ACC112 (cell line): ENCODE data around the gene FLACC1.
A peak's percentile ranks its signal among the peaks of the same experiment; 100 is the strongest.
"Not testable (repeated sequence)": the region's sequence is repeated elsewhere in the genome, so short reads cannot be mapped to it uniquely, and the experiment has no call there.

Experiments used
- H2AFZ ChIP-seq: fragments of 200-600 bp; sonication (generic); one replicate; pipeline ENCODE4 v1.6.0; 2017; ENCODE audit warnings: antibody characterized with exemption, low read length; ENCODE audit not compliant: unreplicated experiment
- H3K27ac ChIP-seq: fragments of 200-600 bp; sonication (generic); 2 replicates; pipeline ENCODE4 v1.5.1; 2014; ENCODE audit warnings: low read depth, mild to moderate bottlenecking, antibody characterized with exemption, low read length, moderate library complexity
- H3K27me3 ChIP-seq: fragments of 200-600 bp; sonication (generic); 2 replicates; pipeline ENCODE4 v1.6.1; 2014; ENCODE audit warnings: mild to moderate bottlenecking, antibody characterized with exemption, low read length, moderate library complexity, mixed read lengths; ENCODE audit not compliant: insufficient read depth
- H3K36me3 ChIP-seq: fragments of 200-600 bp; sonication (generic); 2 replicates; pipeline ENCODE4 v1.6.1; 2016; ENCODE audit warnings: mild to moderate bottlenecking, antibody characterized with exemption, low read length, moderate library complexity, mixed read lengths; ENCODE audit not compliant: insufficient read depth
- H3K4me1 ChIP-seq: fragments of 200-600 bp; sonication (generic); one replicate; pipeline ENCODE4 v1.6.1; 2016; ENCODE audit warnings: low read length, mixed read lengths; ENCODE audit not compliant: insufficient read depth, unreplicated experiment, control insufficient read depth
- H3K4me3 ChIP-seq: fragments of 200-600 bp; sonication (generic); 2 replicates; pipeline ENCODE4 v1.5.1; 2014; ENCODE audit warnings: mild to moderate bottlenecking, low read depth, low read length
- H3K79me2 ChIP-seq: fragments of 200-600 bp; sonication (generic); one replicate; pipeline ENCODE4 v1.6.0; 2016; ENCODE audit warnings: low read length; ENCODE audit not compliant: control insufficient read depth, unreplicated experiment, insufficient read depth

FLACC1 gene

DNA sequence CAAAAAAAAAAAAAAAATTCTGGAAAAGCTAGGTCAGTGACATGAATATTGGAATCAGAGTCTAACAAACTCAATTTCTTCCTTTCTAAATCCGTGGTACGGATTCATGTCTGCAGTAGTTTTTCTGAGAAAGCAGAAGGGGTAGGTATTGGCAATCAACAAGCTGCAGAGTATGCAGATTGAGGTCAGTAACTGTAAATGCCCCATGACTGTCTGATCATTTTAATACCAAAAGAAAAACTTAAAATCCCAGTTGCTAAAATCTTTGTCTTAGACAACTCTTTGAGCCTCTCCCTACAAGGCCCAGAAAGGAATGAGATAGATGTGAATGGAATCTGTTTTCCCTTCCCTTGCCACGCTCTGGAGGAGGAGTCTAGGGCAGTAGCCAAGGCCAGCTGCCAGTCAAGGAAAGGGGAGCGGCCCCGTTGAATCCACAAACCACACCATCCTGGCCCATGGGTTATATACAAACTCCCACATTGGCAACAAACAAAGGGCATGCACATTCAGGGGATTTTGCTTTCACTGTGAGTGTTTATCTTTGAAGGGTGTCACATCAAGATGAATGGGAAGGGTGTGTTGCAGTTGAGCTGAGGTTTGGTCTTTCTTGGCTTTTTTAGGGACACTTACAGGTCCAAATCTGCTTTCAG, 102.9 kb downstream of the FLACC1 start:
- Histone ChIP-seq H3K36me3 (no peaks in the 10 kb centered on the region), H3K27ac (no peak overlapping the region), H3K4me1 (peaks cover 5% of the 10 kb centered on the region), H3K4me3 (no peak overlapping the region), H3K27me3 (no peaks in the 10 kb centered on the region), H3K79me2 (peaks cover 4% of the 10 kb centered on the region), H2AFZ (no peak overlapping the region)

DNA sequence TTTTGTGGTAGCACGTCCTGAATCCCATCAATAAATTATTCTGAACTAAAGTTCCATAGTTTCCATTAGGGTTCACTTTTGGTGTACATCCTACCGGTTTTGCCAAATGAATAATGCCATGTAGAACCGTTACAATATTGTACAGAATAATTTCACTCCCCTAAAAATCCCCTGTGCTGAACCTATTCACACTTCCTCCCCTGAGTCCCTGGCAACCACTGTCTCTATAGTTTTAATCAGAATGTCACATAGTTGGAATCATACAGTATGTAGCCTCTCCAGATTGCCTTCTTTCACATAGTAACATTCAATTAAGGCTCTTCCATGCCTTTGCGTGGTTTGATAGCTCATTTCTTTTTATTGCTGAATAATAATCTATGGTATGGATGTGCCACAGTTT, 106.4 kb downstream of the FLACC1 start:
- no peak overlapping the region for H3K27ac ChIP-seq
- no peaks in the 10 kb centered on the region for H3K4me1 ChIP-seq
- H3K79me2 ChIP-seq, result no peaks in the 10 kb centered on the region

DNA sequence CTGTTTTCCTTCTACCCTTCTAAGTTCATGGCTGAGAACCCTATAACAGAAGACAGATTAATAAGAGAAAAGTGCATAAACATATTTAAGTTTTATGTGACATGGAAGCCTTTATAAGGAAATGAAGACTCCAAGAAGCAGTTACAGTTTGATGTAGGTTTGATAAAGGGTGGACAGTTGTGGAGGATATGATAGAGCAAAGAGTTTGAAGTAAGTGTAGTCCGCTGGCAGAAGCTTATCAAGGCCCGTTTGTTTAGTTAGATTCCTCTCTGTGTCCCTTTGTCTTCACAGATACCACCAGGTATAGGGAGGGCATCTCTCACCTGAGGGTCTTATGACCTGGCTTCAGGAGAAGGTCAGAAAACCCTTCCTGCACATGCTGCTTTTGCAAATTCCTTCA, 107.3 kb downstream of the FLACC1 start:
- Histone ChIP-seq H3K27ac (no peak overlapping the region), H2AFZ (no peak overlapping the region), H3K4me1 (no peaks in the 10 kb centered on the region), H3K79me2 (no peaks in the 10 kb centered on the region), H3K36me3 (no peaks in the 10 kb centered on the region), H3K4me3 (no peak overlapping the region), H3K27me3 (no peaks in the 10 kb centered on the region)

More for the DNA sequence above, 106.4 kb downstream of the FLACC1 start:
- no peak overlapping the region for H3K4me3 ChIP-seq
- H3K36me3 ChIP-seq, result no peaks in the 10 kb centered on the region
- H2AFZ ChIP-seq, result no peak overlapping the region
- H3K27me3 ChIP-seq, result no peaks in the 10 kb centered on the region

DNA sequence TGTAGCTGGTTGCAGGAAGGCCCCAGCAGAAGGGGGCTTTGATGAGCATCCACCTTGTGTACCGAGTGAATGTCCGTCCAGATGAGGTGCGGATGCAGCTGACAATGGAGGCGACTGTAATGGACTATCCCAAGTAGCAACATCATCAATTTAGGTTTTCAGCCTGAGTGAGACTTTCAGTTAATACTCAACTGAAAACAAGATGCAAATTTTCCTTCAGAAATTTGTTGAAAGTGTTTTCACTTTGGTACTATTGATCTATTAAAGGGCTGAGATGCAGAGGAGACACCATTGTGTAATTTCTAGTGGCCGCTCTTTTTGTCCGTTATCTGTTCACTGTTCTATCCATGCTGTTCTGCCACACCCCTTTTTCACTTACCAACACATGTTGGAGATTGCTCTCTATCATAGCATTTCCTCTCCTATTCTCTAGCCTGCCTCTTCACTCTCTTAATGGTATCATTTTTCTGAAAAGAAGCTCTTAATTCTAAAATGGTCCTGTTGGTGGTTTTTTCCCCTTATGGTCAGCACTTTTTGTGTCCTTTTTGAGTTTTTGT, 108.8 kb downstream of the FLACC1 start:
- Histone ChIP-seq H3K4me3 (no peak overlapping the region), H3K27ac (no peak overlapping the region), H3K36me3 (no peaks in the 10 kb centered on the region), H3K4me1 (no peaks in the 10 kb centered on the region), H3K27me3 (no peaks in the 10 kb centered on the region), H3K79me2 (no peaks in the 10 kb centered on the region), H2AFZ (no peak overlapping the region)

DNA sequence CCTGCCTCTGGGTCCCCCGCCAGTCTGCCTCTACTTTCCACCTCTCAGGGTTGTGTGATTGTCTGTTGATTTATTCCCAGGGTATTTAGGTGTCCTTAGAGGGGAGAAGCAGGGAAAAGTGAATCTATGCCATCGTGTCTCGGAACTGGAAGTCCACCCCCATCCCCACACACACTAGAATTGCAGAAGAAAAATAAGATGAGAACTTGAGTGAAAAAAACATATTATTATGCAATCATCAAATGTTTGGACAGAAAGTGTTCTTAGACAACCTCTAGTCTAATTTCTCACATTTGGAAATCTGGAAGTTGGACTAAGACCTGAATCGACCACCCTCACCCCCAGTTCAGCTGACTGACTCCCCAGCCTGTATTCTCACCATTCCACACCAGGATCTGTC, 110.9 kb downstream of the FLACC1 start:
- Histone ChIP-seq H2AFZ (no peak overlapping the region), H3K27me3 (no peaks in the 10 kb centered on the region)

DNA sequence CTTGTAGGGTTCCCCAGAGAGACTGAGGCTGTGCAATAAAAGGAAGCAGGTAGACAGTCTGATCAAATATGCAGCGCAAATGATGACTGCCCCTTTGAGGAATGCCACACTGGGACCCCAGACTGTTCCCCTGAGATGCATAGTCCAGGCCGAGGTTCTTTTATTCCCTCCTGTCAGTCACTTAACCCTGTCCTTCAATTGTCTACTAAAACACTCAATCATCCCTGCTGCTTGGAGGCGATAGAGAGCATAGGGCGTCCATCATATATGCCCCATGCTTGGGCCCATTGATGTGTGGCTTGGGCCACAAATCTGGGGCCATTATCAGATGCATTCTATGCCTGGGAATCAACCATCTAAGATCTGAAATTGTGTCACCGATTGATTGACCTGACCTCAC, 112.3 kb downstream of the FLACC1 start:
- Histone ChIP-seq H3K79me2 (no peaks in the 10 kb centered on the region), H2AFZ (no peak overlapping the region), H3K27ac (no peak overlapping the region), H3K36me3 (no peaks in the 10 kb centered on the region), H3K27me3 (no peaks in the 10 kb centered on the region), H3K4me1 (peaks cover 3% of the 10 kb centered on the region), H3K4me3 (no peak overlapping the region)

More for the DNA sequence above, 110.9 kb downstream of the FLACC1 start:
- Histone ChIP-seq H3K4me3 (no peak overlapping the region), H3K79me2 (no peaks in the 10 kb centered on the region), H3K27ac (no peak overlapping the region), H3K4me1 (no peaks in the 10 kb centered on the region), H3K36me3 (no peaks in the 10 kb centered on the region)

DNA sequence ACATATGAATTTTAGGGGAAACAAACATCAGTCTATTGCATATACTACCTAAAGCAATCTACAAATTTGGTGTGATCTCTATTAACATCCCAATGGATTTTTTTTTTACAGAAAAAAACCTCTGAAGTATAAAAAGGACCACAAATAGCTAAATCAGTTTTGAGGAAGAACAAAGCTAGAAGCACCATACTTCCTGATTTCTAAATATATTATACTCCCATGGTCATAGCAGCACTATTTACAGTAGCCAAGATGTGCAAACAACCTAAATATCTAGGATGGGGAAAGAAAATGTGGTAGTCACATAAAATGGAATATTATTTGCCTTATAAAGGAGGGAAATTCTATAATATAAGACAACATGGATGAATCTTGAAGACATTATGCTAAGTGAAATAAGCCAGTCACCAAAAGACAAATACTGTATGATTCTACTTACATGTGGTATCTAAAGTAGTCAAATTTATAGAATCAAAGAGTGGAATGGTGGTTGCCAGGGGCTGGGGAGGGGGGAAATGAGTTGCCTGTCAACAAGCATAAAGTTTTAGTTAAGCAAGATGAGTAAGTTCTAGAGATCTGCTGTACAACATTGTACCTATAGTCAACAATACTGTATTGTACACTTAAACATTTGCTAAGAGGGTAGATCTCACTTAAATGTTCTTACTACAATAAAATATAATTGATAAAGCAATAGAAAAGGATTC, 114.4 kb downstream of the FLACC1 start:
- Histone ChIP-seq H3K27me3 (no peaks in the 10 kb centered on the region), H3K27ac (no peak overlapping the region), H3K79me2 (no peaks in the 10 kb centered on the region), H3K36me3 (no peaks in the 10 kb centered on the region), H3K4me1 (peaks cover 8% of the 10 kb centered on the region), H3K4me3 (no peak overlapping the region), H2AFZ (no peak overlapping the region)

DNA sequence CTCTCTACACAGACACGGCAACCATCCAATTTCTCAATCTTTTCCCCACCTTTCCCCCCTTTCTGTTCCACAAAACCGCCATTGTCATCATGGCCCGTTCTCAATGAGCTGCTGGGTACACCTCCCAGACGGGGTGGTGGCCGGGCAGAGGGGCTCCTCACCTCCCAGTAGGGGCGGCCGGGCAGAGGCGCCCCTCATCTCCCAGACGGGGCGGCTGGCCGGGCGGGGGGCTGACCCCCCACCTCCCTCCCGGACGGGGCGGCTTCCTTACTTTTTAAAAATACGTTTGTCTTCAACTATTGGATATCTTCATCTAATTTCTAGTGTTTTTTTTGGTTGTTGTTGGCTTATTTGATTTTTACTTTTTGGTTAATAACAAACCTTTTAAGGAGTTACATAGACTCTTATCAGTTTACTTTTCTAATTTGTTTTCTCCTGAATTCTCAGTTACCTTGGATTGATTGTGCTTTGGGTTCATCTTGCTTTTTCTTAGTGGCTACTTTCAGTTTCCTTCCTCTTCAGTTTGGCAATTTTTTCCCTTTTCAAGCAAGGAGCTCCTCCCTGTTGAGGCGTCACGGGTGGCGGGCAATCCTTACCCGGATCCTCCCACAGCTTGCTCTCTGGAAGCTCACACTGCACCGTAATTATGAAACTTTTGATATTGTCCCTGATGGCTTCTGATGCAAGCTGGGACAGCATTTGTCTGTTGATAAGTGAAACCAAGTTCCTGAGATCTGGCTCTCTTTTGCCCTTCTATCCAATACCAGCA, 117.8 kb downstream of the FLACC1 start:
- not testable (repeated sequence) for H3K79me2 ChIP-seq, H3K36me3 ChIP-seq, H3K27me3 ChIP-seq
- Histone ChIP-seq H3K27ac (peak overlapping the region; percentile 57; the same call in 1 of the 2 replicates), H3K4me1 (peaks cover 25% of the 10 kb centered on the region), H3K4me3 (peak overlapping the region; percentile 9; the same call in 1 of the 2 replicates), H2AFZ (peak overlapping the region; percentile 48)
